Upper lobe of left lung (tissue), 6 donors: ENCODE results near the gene ABLIM2. TPM values are rescaled to one million over a fixed set of nuclear protein-coding genes. Genes with fewer than 3 reads are reported as not detected.
A peak's percentile ranks its signal among the peaks of the same experiment; 100 is the strongest.

Experiments
- ATAC-seq, 2 donors: fragments of 200-7000 bp; cut with Tn5 transposase; one replicate each; pipeline ENCODE4 v1.9.1; 2022; ENCODE audit warnings: mild to moderate bottlenecking in 2 of 2, moderate library complexity in 2 of 2; ENCODE audit not compliant: low FRiP score in 2 of 2
- DNase-seq, 2 donors: peaks; one replicate each; pipeline ENCODE4 v3.0.0-alpha.2; 2019 to 2020
- H3K27ac ChIP-seq, 4 donors: fragments of 200-600 bp; sonication (generic); one replicate each; pipeline ENCODE4 v1.5.1; 2016 to 2019
- H3K27me3 ChIP-seq, 4 donors: fragments of 200-600 bp; sonication (generic); one replicate each; pipeline ENCODE4 v1.5.1; 2017 to 2019
- H3K36me3 ChIP-seq, 4 donors: fragments of 200-600 bp; sonication (generic); one replicate each; pipeline ENCODE4 v1.5.1; 2016 to 2019
- H3K4me1 ChIP-seq, 4 donors: fragments of 200-600 bp; sonication (generic); one replicate each; pipeline ENCODE4 v1.5.1; 2018 to 2019
- H3K4me3 ChIP-seq, 4 donors: fragments of 200-600 bp; sonication (generic); one replicate each; pipeline ENCODE4 v1.5.1; 2017 to 2019; ENCODE audit warnings: mild to moderate bottlenecking in 2 of 4, moderate library complexity in 1 of 4
- H3K9me3 ChIP-seq, 4 donors: fragments of 200-600 bp; sonication (generic); one replicate each; pipeline ENCODE4 v1.5.1; 2018 to 2019
- EP300 ChIP-seq, 4 donors: sonication (generic); formaldehyde crosslinking; IDR thresholded peaks; one replicate each; pipeline ENCODE4 v1.5.1; 2017; ENCODE audit warnings: antibody characterized with exemption in 4 of 4, control low read depth in 2 of 4
- POLR2A ChIP-seq, 4 donors: fragments of 450-650 bp; IDR thresholded peaks; one replicate each; pipeline ENCODE4 v1.5.1; 2016 to 2017; ENCODE audit warnings: antibody characterized with exemption in 4 of 4, mild to moderate bottlenecking in 2 of 4
- POLR2AphosphoS5 ChIP-seq, 2 donors: sonication (generic); formaldehyde crosslinking; IDR thresholded peaks; one replicate each; pipeline ENCODE4 v1.5.1; 2017; ENCODE audit warnings: antibody characterized with exemption in 2 of 2
- WGBS, 2 donors: methylation state at CpG; one replicate each; pipeline ENCODE4 v1.1.5; 2017 to 2018; 5-methylcytosine and 5-hydroxymethylcytosine counted together
- total RNA-seq, 6 donors: library from RNA; depleted of rRNA in 4 of 6; stranded (reverse); fragments of >200 nt in 4 of 6; gene quantifications; one replicate each; pipeline versions ENCODE4 v1.1.0 to v1.2.1, GENCODE V29; 2016 to 2021
- TF ChIP-seq, protein P1 (sequence below), 6 experiments: fragments of 450-650 bp in 4 of 6; fragments of 200-600 bp in 2 of 6; sonication (generic) in 2 of 6; IDR thresholded peaks; one replicate each; pipeline ENCODE4 v1.5.1; 2016 to 2019; ENCODE audit warnings: antibody characterized with exemption in 6 of 6
- donor health status: DM: no; HTN: no; CAD: no; lungs with moderate emphysema.
- donor health status: DM: no; HTN: yes; CAD: no; lungs with severe emphysema.

The ABLIM2 gene
- total RNA-seq, 6 donors from 2014 or later = 3.6 to 36.9 (median 8.1) TPM

DNA sequence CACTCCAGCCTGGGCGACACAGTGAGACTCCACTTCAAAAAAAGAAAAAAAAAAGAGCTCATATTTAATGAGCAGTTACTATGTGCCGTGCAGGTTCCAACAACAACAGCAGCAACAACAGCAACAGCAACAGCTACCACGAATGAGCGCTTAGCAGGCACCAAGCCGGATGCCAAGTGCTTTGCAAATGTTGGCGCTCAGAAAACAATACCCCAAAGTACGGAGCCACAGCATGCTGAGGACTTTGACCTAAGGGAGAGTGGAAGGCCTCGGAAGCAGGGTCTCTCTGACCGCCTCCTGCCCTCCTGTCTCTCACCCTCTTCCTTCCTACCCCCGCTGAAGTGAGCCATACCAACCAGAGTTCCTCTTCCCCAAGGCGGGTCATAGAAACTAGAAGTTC is 116.7 kb downstream of the ABLIM2 start:
- ATAC-seq (no peak), DNase-seq (no peak)
- 77 to 88% methylated on average over 11 of the region's 11 CpGs for WGBS, 2 donors
- no peaks in the 10 kb centered on the region for H3K9me3 ChIP-seq
- no peak overlapping the region for H3K27ac ChIP-seq
- H3K27me3 ChIP-seq = no peaks in the 10 kb centered on the region
- TF ChIP-seq EP300 (IDR thresholded peaks at IDR 0.05) (no peak), POLR2A (IDR thresholded peaks at IDR 0.05) (no peak), POLR2AphosphoS5 (IDR thresholded peaks at IDR 0.05) (no peak)
- TF ChIP-seq, protein P1, sequence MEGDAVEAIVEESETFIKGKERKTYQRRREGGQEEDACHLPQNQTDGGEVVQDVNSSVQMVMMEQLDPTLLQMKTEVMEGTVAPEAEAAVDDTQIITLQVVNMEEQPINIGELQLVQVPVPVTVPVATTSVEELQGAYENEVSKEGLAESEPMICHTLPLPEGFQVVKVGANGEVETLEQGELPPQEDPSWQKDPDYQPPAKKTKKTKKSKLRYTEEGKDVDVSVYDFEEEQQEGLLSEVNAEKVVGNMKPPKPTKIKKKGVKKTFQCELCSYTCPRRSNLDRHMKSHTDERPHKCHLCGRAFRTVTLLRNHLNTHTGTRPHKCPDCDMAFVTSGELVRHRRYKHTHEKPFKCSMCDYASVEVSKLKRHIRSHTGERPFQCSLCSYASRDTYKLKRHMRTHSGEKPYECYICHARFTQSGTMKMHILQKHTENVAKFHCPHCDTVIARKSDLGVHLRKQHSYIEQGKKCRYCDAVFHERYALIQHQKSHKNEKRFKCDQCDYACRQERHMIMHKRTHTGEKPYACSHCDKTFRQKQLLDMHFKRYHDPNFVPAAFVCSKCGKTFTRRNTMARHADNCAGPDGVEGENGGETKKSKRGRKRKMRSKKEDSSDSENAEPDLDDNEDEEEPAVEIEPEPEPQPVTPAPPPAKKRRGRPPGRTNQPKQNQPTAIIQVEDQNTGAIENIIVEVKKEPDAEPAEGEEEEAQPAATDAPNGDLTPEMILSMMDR (IDR thresholded peaks at IDR 0.05) = no peak
- H3K4me3 ChIP-seq = no peak overlapping the region
- peaks cover 0 to 9% (median 4%) of the 10 kb centered on the region in 4 donors for H3K4me1 ChIP-seq
- H3K36me3 ChIP-seq = no peaks in the 10 kb centered on the region

DNA sequence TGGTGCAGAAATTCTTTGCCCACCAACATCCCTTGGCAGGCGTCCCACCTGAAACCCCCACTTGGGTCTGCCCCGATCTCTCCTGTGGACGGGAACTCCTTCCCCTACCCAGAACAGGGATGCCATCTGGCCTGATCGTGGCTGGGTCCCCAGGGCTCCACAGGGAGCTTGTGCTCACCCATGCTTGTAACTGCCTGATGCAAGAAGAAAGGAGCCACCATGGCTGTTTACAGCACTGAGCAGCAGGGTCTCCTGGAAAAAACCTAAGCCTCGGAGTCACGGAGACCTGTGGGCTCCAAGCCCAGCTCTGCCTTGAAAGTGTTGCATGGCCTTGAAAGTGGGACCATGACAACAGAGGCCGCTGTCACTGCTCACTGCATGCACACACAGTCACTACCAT is 117.4 kb downstream of the ABLIM2 start:
- DNase-seq (no peak), ATAC-seq (no peak)
- Histone ChIP-seq H3K4me3 (no peak overlapping the region), H3K36me3 (no peaks in the 10 kb centered on the region), H3K27me3 (no peaks in the 10 kb centered on the region), H3K9me3 (no peaks in the 10 kb centered on the region), H3K27ac (no peak overlapping the region), H3K4me1 (peaks cover 0 to 9% (median 4%) of the 10 kb centered on the region in 4 donors)
- 83 to 87% methylated on average over 4 to 7 of the region's 7 CpGs for WGBS, 2 donors
- TF ChIP-seq, protein P1 (IDR thresholded peaks at IDR 0.05) = no peak

DNA sequence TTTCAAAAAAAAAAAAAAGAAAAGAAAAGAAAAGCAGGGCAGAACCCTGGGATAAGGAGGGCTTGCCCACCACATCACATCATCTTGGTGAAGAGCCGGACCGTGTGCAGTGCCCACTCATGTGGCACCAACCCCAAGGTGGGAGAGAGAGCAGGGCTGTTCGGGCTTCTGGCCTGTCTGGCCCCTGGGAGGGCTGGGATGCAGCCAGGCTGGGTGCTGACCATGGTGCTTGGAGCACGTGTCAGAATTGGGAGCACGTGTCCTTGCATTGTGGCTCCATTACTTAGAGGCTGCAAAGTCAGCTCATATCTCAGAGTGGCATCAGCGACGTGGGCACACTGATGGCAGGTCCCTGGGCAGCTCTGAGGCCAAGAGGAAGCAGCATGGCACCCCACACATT is 118.0 kb downstream of the ABLIM2 start:
- H3K4me3 ChIP-seq = no peak overlapping the region
- ATAC-seq (no peak), DNase-seq (no peak)
- peaks cover 0 to 9% (median 4%) of the 10 kb centered on the region in 4 donors for H3K4me1 ChIP-seq
- H3K27ac ChIP-seq = no peak overlapping the region
- no peaks in the 10 kb centered on the region for H3K36me3 ChIP-seq
- 83 to 100% methylated on average over 5 to 7 of the region's 7 CpGs for WGBS, 2 donors
- no peaks in the 10 kb centered on the region for H3K27me3 ChIP-seq
- H3K9me3 ChIP-seq = no peaks in the 10 kb centered on the region
- TF ChIP-seq EP300 (IDR thresholded peaks at IDR 0.05) = no peak
- no peak for TF ChIP-seq POLR2A (IDR thresholded peaks at IDR 0.05)
- no peak for TF ChIP-seq POLR2AphosphoS5 (IDR thresholded peaks at IDR 0.05)
- TF ChIP-seq, protein P1 (IDR thresholded peaks at IDR 0.05) = no peak

DNA sequence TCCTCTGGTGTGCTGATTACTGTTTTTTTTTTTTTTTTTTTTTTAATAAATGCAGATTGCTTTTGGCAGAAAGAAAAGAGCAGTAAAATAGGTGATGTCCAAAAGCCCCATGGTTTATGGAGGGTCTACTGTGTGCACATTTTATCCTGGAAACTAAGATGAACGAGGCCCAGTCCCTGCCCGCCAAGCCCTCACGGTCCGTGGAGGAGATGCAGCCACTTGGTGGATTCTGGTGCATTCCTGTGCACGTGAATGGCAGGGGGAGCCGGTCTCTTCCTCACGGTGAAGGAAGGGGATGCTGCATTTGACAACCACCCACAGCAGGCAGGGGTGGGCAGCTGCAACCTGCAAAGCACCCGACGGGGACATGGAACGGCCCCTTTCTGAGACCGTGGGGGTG is 118.8 kb downstream of the ABLIM2 start:
- Histone ChIP-seq H3K27me3 (no peaks in the 10 kb centered on the region), H3K4me1 (peaks cover 0 to 9% (median 4%) of the 10 kb centered on the region in 4 donors), H3K9me3 (no peaks in the 10 kb centered on the region), H3K4me3 (no peak overlapping the region), H3K36me3 (no peaks in the 10 kb centered on the region), H3K27ac (no peak overlapping the region)
- ATAC-seq (no peak), DNase-seq (no peak)
- WGBS, 2 donors = 72 to 77% methylated on average over 11 of the region's 11 CpGs
- TF ChIP-seq POLR2AphosphoS5 (IDR thresholded peaks at IDR 0.05) (no peak), POLR2A (IDR thresholded peaks at IDR 0.05) (no peak), EP300 (IDR thresholded peaks at IDR 0.05) (no peak)
- TF ChIP-seq, protein P1 (IDR thresholded peaks at IDR 0.05) = no peak

DNA sequence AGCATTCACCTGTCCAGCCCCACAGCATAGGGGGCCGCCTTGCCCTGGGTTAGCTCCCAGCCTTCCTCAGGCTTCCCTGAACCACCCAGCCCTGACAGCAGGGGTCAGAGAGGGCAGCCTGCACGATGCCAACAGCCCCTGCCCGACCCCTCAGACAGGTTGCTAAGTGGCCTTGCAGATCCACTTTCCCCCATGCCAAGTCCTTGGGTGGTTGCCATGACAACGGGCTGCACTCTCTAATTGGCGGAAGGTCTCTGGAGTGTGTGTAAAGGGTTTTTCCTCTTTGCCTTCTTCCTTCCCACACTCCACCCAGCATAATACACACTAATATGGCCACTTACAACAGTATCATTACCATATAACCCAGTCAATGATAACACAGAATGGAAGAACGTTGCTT is 119.3 kb downstream of the ABLIM2 start:
- DNase-seq = peak in 1 of 2 donors; percentile 41
- WGBS, 2 donors = 27 to 36% methylated on average over 3 to 6 of the region's 6 CpGs
- Histone ChIP-seq H3K27ac (no peak overlapping the region), H3K27me3 (no peaks in the 10 kb centered on the region), H3K36me3 (no peaks in the 10 kb centered on the region), H3K9me3 (no peaks in the 10 kb centered on the region), H3K4me1 (peaks cover 0 to 9% (median 4%) of the 10 kb centered on the region in 4 donors), H3K4me3 (no peak overlapping the region)
- TF ChIP-seq EP300 (IDR thresholded peaks at IDR 0.05) (no peak), POLR2AphosphoS5 (IDR thresholded peaks at IDR 0.05) (no peak)
- TF ChIP-seq, protein P1 (IDR thresholded peaks at IDR 0.05) = no peak
- no peak for ATAC-seq
